CD14-positive monocyte (primary cell): ENCODE results near the gene SMCO3. TPM values are rescaled to one million over a fixed set of nuclear protein-coding genes. Genes with fewer than 3 reads are reported as not detected.

Source experiments
- DNase-seq, 3 donors: peaks; one replicate each; pipeline ENCODE4 v3.0.0-alpha.2; 2011 to 2022
- H2AFZ ChIP-seq: 2 replicates; pipeline ENCODE4 v1.6.0; 2012; ENCODE audit warnings: mild to moderate bottlenecking, low read depth, low read length, inconsistent platforms; ENCODE audit not compliant: insufficient read depth, poor library complexity, severe bottlenecking
- H3K27ac ChIP-seq, 2 donors: 1 replicate in 1 of 2; 2 replicates in 1 of 2; pipeline ENCODE4 v1.5.1; 2012 to 2013; ENCODE audit warnings: low read length in 2 of 2, control low read depth in 1 of 2, inconsistent platforms in 1 of 2, low read depth in 1 of 2, mild to moderate bottlenecking in 1 of 2
- H3K27me3 ChIP-seq, 2 donors: one replicate each; pipeline versions ENCODE4 v1.6.0 to v1.6.1; 2011 to 2013; ENCODE audit warnings: low read length in 2 of 2; ENCODE audit not compliant: control insufficient read depth in 2 of 2, insufficient read depth in 2 of 2
- H3K36me3 ChIP-seq, 2 donors: replicated peaks in 1 of 2; 1 replicate in 1 of 2; 2 replicates in 1 of 2; pipeline versions ENCODE4 v1.5.1 to v1.6.1; 2012 to 2013; ENCODE audit warnings: low read length in 2 of 2, control low read depth in 1 of 2, inconsistent platforms in 1 of 2, mild to moderate bottlenecking in 1 of 2; ENCODE audit not compliant: insufficient read depth in 2 of 2, control insufficient read depth in 1 of 2
- H3K4me1 ChIP-seq, 2 donors: 1 replicate in 1 of 2; 2 replicates in 1 of 2; pipeline versions ENCODE4 v1.5.1 to v1.6.1; 2012 to 2013; ENCODE audit warnings: low read length in 2 of 2, control low read depth in 1 of 2, inconsistent platforms in 1 of 2, mild to moderate bottlenecking in 1 of 2, moderate library complexity in 1 of 2; ENCODE audit not compliant: insufficient read depth in 2 of 2, control insufficient read depth in 1 of 2
- H3K4me2 ChIP-seq: replicated peaks from 2 replicates; pipeline ENCODE3; 2012; ENCODE audit warnings: low read length, moderate library complexity, mild to moderate bottlenecking; ENCODE audit not compliant: poor library complexity, severe bottlenecking; ENCODE audit errors: extremely low read depth
- H3K4me3 ChIP-seq, 3 experiments: fragments of 200-600 bp in 1 of 3; sonication (generic) in 1 of 3; replicated peaks in 1 of 3; 1 replicate in 2 of 3; 2 replicates in 1 of 3; pipeline ENCODE4 v1.5.1; 2011 to 2013; ENCODE audit warnings: low read length in 3 of 3, mild to moderate bottlenecking in 3 of 3, control low read depth in 2 of 3, low read depth in 2 of 3, inconsistent platforms in 1 of 3, moderate library complexity in 1 of 3
- H3K79me2 ChIP-seq: 2 replicates; pipeline ENCODE4 v1.6.0; 2012; ENCODE audit warnings: mild to moderate bottlenecking, control low read depth, inconsistent platforms, low read length, moderate library complexity; ENCODE audit not compliant: insufficient read depth
- H3K9ac ChIP-seq: 2 replicates; pipeline ENCODE4 v1.6.0; 2017; ENCODE audit warnings: low read length, mild to moderate bottlenecking; ENCODE audit not compliant: insufficient read depth, poor library complexity, severe bottlenecking
- H3K9me3 ChIP-seq, 2 donors: replicated peaks in 1 of 2; 1 replicate in 1 of 2; 2 replicates in 1 of 2; pipeline versions ENCODE4 v1.5.1 to v1.6.1; 2012 to 2013; ENCODE audit warnings: low read length in 2 of 2, control low read depth in 1 of 2; ENCODE audit not compliant: control insufficient read depth in 1 of 2, insufficient read depth in 1 of 2
- H4K20me1 ChIP-seq: 2 replicates; pipeline ENCODE4 v1.6.0; 2012; ENCODE audit warnings: mild to moderate bottlenecking, low read length, control low read depth, moderate library complexity; ENCODE audit not compliant: insufficient read depth
- H3K27ac Mint-ChIP-seq, 7 donors: one replicate each; pipeline ENCODE4 v1.8.0; 2020; ENCODE audit warnings: mild to moderate bottlenecking in 7 of 7, mixed read lengths in 7 of 7, moderate library complexity in 6 of 7, inconsistent platforms in 2 of 7
- H3K27me3 Mint-ChIP-seq, 3 donors: one replicate each; pipeline ENCODE4 v1.8.0; 2021 to 2022; ENCODE audit warnings: low read depth in 3 of 3, mild to moderate bottlenecking in 3 of 3, mixed read lengths in 3 of 3, moderate library complexity in 3 of 3, inconsistent platforms in 1 of 3
- H3K36me3 Mint-ChIP-seq, 2 donors: one replicate each; pipeline ENCODE4 v1.8.0; 2020; ENCODE audit warnings: mixed read lengths in 2 of 2, inconsistent platforms in 1 of 2, mild to moderate bottlenecking in 1 of 2
- H3K4me1 Mint-ChIP-seq: one replicate; pipeline ENCODE4 v1.8.0; 2020; ENCODE audit warnings: mild to moderate bottlenecking, mixed read lengths
- H3K4me3 Mint-ChIP-seq, 2 donors: one replicate each; pipeline ENCODE4 v1.8.0; 2020; ENCODE audit warnings: mild to moderate bottlenecking in 2 of 2, mixed read lengths in 2 of 2, moderate library complexity in 1 of 2
- H3K9me3 Mint-ChIP-seq, 7 donors: one replicate each; pipeline ENCODE4 v1.8.0; 2020 to 2022; ENCODE audit warnings: mixed read lengths in 7 of 7, mild to moderate bottlenecking in 6 of 7, moderate library complexity in 6 of 7, inconsistent platforms in 2 of 7
- CTCF ChIP-seq: fragments of 200-600 bp; IDR thresholded peaks from one replicate; pipeline ENCODE4 v1.8.0; 2022; ENCODE audit warnings: antibody characterized with exemption, mild to moderate bottlenecking
- WGBS: methylation state at CpG from one replicate; pipeline ENCODE4 v1.1.5; 2013; ENCODE audit warnings: missing lambda C conversion rate; ENCODE audit not compliant: insufficient coverage; 5-methylcytosine and 5-hydroxymethylcytosine counted together
- intact Hi-C, 2 donors: fragments of 100-400 bp; cut with micrococcal nuclease; formaldehyde crosslinking; loops; one replicate each; pipeline versions ENCODE4 v1.15.0 to v1.15.1; 2023
- polyA plus RNA-seq, 3 donors: library from polyadenylated mRNA; depleted of rRNA in 1 of 3; unstranded in 2 of 3; stranded (reverse) in 1 of 3; fragments of 300-500 nt in 2 of 3; fragments of >200 nt in 1 of 3; fragmentation: Illumina TruSeq in 2 of 3; gene quantifications; 1 replicate in 2 of 3; 2 replicates in 1 of 3; pipeline ENCODE4 v1.2.3, GENCODE V29; 2012 to 2021

Gene SMCO3
- polyA plus RNA-seq, 3 donors = 0.11 TPM; not detected in 2

- H3K4me3 Mint-ChIP-seq = peak overlapping the region; percentile 99 to 100
- Histone ChIP-seq H3K4me2 (peak overlapping the region; percentile 86), H3K4me1 (peaks cover 31 to 43% of the 10 kb centered on the region in 2 donors), H3K4me3 (peak overlapping the region; percentile 64 to 95 (median 88)), H3K27ac (peak overlapping the region; percentile 93), H3K79me2 (peaks cover 43% of the 10 kb centered on the region), H3K36me3 (no peaks in the 10 kb centered on the region), H4K20me1 (no peaks in the 10 kb centered on the region), H3K9ac (peak overlapping the region; percentile 83), H2AFZ (peak overlapping the region; percentile 87), H3K9me3 (peaks cover 0 to 6% of the 10 kb centered on the region in 2 donors), H3K27me3 (no peaks in the 10 kb centered on the region)
- H3K27me3 Mint-ChIP-seq = peaks cover 0 to 3% (median 1%) of the 10 kb centered on the region in 3 donors
- no CpG with 5 or more reads among the region's 1 CpG for WGBS
- peaks cover 44% of the 10 kb centered on the region for H3K4me1 Mint-ChIP-seq
- peak overlapping the region; percentile 73 to 98 (median 97) for H3K27ac Mint-ChIP-seq
- no peak for DNase-seq
- TF ChIP-seq CTCF = no peak
- H3K9me3 Mint-ChIP-seq = peaks cover 0 to 5% (median 2%) of the 10 kb centered on the region in 7 donors
- H3K36me3 Mint-ChIP-seq = no peaks in the 10 kb centered on the region
- intact Hi-C loops = no loop called here
Observed at GRCh38 chr12:14775636-14775980, 38.4 kb downstream of the SMCO3 start.

- under 1% methylated on average over 28 of the region's 34 CpGs for WGBS
- Mint-ChIP-seq H3K36me3 (no peaks in the 10 kb centered on the region), H3K9me3 (peaks cover 0 to 5% (median 0%) of the 10 kb centered on the region in 7 donors), H3K4me1 (peaks cover 41% of the 10 kb centered on the region), H3K4me3 (peak overlapping the region; percentile 99 to 100), H3K27me3 (peaks cover 0 to 3% (median 1%) of the 10 kb centered on the region in 3 donors), H3K27ac (peak overlapping the region; percentile 93 to 98 (median 97))
- peak overlapping the region; percentile 64 to 95 (median 88) for H3K4me3 ChIP-seq
- H4K20me1 ChIP-seq = no peaks in the 10 kb centered on the region
- H3K27me3 ChIP-seq = no peaks in the 10 kb centered on the region
- H3K36me3 ChIP-seq = no peaks in the 10 kb centered on the region
- intact Hi-C loops = loop anchor here in 1 of 2 donors (1.0 kb wide), 1 partner anchor 26 kb away; no protein-coding TSS in a partner anchor
- H3K9ac ChIP-seq = peak overlapping the region; percentile 83
- peaks cover 48% of the 10 kb centered on the region for H3K79me2 ChIP-seq
- H3K4me2 ChIP-seq = peak overlapping the region; percentile 86
- peaks cover 0 to 6% of the 10 kb centered on the region in 2 donors for H3K9me3 ChIP-seq
- H3K4me1 ChIP-seq = peaks cover 28 to 38% of the 10 kb centered on the region in 2 donors
- peak overlapping the region; percentile 93 for H3K27ac ChIP-seq
- no peak for TF ChIP-seq CTCF
- peak; percentile 46 to 75 (median 65) for DNase-seq
- H2AFZ ChIP-seq = peak overlapping the region; percentile 87
Observed at GRCh38 chr12:14774906-14775635, 38.9 kb downstream of the SMCO3 start.
